ENCODE measurements around the gene PATE1. TPM values are rescaled to one million over a fixed set of nuclear protein-coding genes. Genes with fewer than 3 reads are reported as not detected.

The PATE1 gene
- total and polyA plus RNA-seq, 2 donors, result 0.05 to 0.52 TPM

DNA sequence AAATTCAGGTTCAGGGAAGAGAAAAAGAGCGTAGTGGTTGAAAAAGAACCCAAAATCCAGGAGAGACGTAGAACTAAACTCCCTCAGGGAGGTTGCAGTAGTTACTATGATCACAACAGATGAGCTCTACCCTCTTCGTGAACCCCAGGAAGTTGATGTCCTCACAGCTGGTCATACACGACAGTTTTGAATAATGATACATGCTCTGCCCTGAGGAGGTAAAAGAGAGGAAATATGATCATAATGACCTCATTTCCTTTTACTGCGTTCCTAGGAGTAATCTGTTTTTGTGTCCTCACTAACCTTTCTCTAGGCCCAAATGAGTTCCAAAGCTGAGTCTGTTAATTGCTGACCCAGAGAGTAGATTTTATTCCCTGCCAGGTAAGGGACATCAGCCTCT, 31.2 kb downstream of the PATE1 start:
- H3K27me3 ChIP-seq (ENCODE audit: control insufficient read depth in 2 of 2, insufficient read depth in 1 of 2, low read length in 1 of 2), result no peaks in the 10 kb centered on the region
- 55% methylated on average over 5 of the region's 5 CpGs for WGBS
- no peak for DNase-seq (ENCODE audit: low read depth in 6 of 9, low spot score in 9 of 9)

DNA sequence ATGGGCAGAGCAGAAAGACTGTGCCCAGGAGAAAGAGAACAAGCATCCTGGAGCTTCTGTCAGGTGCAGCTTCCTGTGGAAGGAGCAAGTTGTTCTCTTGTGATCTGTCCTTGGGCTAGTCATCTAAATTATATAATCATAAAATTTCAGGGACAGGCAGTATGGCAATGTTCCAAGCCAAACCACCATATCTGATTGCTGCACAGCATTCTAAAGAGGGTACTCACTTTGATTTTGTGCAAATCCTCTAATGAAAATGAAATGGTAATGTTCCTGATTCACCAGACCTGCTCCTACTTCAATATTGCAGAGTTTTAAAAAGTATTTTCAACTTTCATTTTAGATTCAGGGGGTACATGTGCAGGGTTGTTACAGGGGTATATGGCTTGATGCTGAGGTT, 32.6 kb downstream of the PATE1 start, which contains the start of gene PATE2:
Gene PATE2 (minus strand): TSS at position 101 of the 400 bp plus-strand sequence. CDS start 55 bp downstream, at position 46.
- no peak for DNase-seq (ENCODE audit: low read depth in 6 of 9, low spot score in 9 of 9)
- H3K36me3 ChIP-seq (ENCODE audit: control insufficient read depth in 2 of 2, insufficient read depth in 2 of 2, low read length in 1 of 2), result no peaks in the 10 kb centered on the region

More for the DNA sequence above, 31.2 kb downstream of the PATE1 start:
- Histone ChIP-seq H3K4me1 (ENCODE audit: control insufficient read depth in 2 of 2, insufficient read depth in 2 of 2, low read length in 2 of 2) (no peaks in the 10 kb centered on the region), H3K4me3 (ENCODE audit: low read length in 2 of 2) (no peak overlapping the region), H3K9me3 (ENCODE audit: control insufficient read depth in 2 of 2, insufficient read depth in 1 of 2, low read length in 1 of 2) (no peaks in the 10 kb centered on the region), H3K27ac (ENCODE audit: low read depth in 1 of 2, low read length in 1 of 2) (no peak overlapping the region), H3K36me3 (ENCODE audit: control insufficient read depth in 2 of 2, insufficient read depth in 2 of 2, low read length in 1 of 2) (no peaks in the 10 kb centered on the region)

DNA sequence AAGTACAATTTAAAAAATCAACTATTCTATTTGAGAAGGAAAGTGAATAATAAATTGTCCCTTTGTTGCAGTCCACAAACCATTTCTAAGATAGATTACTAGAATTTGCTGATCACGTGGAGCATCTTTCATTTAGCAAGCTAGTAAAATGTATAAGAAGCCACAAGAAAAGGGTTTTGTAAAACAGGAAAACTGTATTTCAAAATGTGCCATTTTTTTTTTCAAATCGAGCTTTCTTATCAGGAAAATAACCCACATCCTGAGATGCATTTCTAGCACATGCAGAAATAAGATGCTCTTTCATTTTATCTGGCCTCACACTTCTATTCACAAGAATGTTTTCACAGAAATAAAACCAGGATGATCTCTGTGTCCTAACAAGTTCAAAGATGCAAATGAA, 38.6 kb downstream of the PATE1 start:
- Histone ChIP-seq H3K4me1 (ENCODE audit: control insufficient read depth in 2 of 2, insufficient read depth in 2 of 2, low read length in 2 of 2) (no peaks in the 10 kb centered on the region), H3K9me3 (ENCODE audit: control insufficient read depth in 2 of 2, insufficient read depth in 1 of 2, low read length in 1 of 2) (no peaks in the 10 kb centered on the region), H3K27me3 (ENCODE audit: control insufficient read depth in 2 of 2, insufficient read depth in 1 of 2, low read length in 1 of 2) (no peaks in the 10 kb centered on the region), H3K36me3 (ENCODE audit: control insufficient read depth in 2 of 2, insufficient read depth in 2 of 2, low read length in 1 of 2) (no peaks in the 10 kb centered on the region), H3K27ac (ENCODE audit: low read depth in 1 of 2, low read length in 1 of 2) (no peak overlapping the region), H3K4me3 (ENCODE audit: low read length in 2 of 2) (no peak overlapping the region)
- whole genome bisulfite sequencing, result 47% methylated on average over 2 of the region's 2 CpGs
- no peak for DNase-seq (ENCODE audit: low read depth in 6 of 9, low spot score in 9 of 9)

More for the DNA sequence above, 32.6 kb downstream of the PATE1 start, which contains the start of gene PATE2:
- no peaks in the 10 kb centered on the region for H3K27me3 ChIP-seq (ENCODE audit: control insufficient read depth in 2 of 2, insufficient read depth in 1 of 2, low read length in 1 of 2)
- H3K9me3 ChIP-seq (ENCODE audit: control insufficient read depth in 2 of 2, insufficient read depth in 1 of 2, low read length in 1 of 2), result no peaks in the 10 kb centered on the region
- no peaks in the 10 kb centered on the region for H3K4me1 ChIP-seq (ENCODE audit: control insufficient read depth in 2 of 2, insufficient read depth in 2 of 2, low read length in 2 of 2)
- no peak within 1 kb of the TSS for H3K4me3 ChIP-seq (ENCODE audit: low read length in 2 of 2)
- H3K27ac ChIP-seq (ENCODE audit: low read depth in 1 of 2, low read length in 1 of 2), result no peak within 1 kb of the TSS

DNA sequence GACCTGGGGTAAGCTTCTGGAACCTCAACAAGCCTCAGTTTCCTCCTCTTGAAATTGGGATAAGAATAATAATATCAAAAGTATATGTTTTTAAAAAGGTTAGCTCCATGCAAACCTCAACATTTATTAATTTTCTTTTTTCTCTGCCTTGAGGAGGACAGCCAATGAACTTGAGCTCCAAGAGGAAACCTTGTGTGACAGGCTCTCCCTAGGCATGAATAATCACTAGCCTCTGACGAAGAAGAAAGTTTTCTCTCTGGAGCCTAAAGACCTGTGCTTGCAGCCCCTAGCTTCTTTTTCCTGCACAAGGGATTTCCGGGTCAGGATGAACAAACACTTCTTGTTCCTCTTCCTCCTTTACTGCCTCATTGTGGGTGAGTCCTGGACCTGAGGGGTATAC, 41.7 kb downstream of the PATE1 start, which contains the start of gene PATE3:
Gene PATE3 (plus strand): TSS at position 301 of the 400 bp plus-strand sequence. CDS start 25 bp downstream, at position 326.
- Histone ChIP-seq H3K36me3 (ENCODE audit: control insufficient read depth in 2 of 2, insufficient read depth in 2 of 2, low read length in 1 of 2) (no peaks in the 10 kb centered on the region), H3K27me3 (ENCODE audit: control insufficient read depth in 2 of 2, insufficient read depth in 1 of 2, low read length in 1 of 2) (no peaks in the 10 kb centered on the region), H3K4me1 (ENCODE audit: control insufficient read depth in 2 of 2, insufficient read depth in 2 of 2, low read length in 2 of 2) (no peaks in the 10 kb centered on the region), H3K4me3 (ENCODE audit: low read length in 2 of 2) (no peak within 1 kb of the TSS), H3K9me3 (ENCODE audit: control insufficient read depth in 2 of 2, insufficient read depth in 1 of 2, low read length in 1 of 2) (no peaks in the 10 kb centered on the region), H3K27ac (ENCODE audit: low read depth in 1 of 2, low read length in 1 of 2) (no peak within 1 kb of the TSS)
- WGBS, result 23% methylated on average over 2 of the region's 2 CpGs
- no peak for DNase-seq (ENCODE audit: low read depth in 6 of 9, low spot score in 9 of 9)

DNA sequence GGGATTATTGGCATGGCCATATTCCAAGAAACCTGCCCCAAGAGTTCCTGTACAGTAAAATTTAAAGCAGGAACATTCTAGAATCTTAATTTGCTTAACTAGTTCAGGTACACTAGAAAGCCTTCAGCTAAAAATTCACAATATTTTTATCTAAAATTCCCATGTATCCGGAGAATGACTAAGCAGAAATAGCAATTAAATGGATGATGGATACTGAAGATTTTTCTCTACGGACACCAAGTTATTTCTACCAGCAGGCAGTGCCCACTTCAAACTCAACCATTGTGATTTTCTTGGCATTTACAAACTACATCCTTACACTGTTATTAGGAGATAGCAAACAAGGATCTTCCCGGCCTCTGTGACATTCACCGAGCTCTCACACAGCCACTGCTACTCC, 44.7 kb downstream of the PATE1 start:
- Histone ChIP-seq H3K27me3 (ENCODE audit: control insufficient read depth in 2 of 2, insufficient read depth in 1 of 2, low read length in 1 of 2) (no peaks in the 10 kb centered on the region), H3K9me3 (ENCODE audit: control insufficient read depth in 2 of 2, insufficient read depth in 1 of 2, low read length in 1 of 2) (no peaks in the 10 kb centered on the region), H3K4me1 (ENCODE audit: control insufficient read depth in 2 of 2, insufficient read depth in 2 of 2, low read length in 2 of 2) (no peaks in the 10 kb centered on the region), H3K27ac (ENCODE audit: low read depth in 1 of 2, low read length in 1 of 2) (no peak overlapping the region), H3K4me3 (ENCODE audit: low read length in 2 of 2) (no peak overlapping the region), H3K36me3 (ENCODE audit: control insufficient read depth in 2 of 2, insufficient read depth in 2 of 2, low read length in 1 of 2) (no peaks in the 10 kb centered on the region)
- 97% methylated on average over 4 of the region's 4 CpGs for whole genome bisulfite sequencing
- no peak for DNase-seq (ENCODE audit: low read depth in 6 of 9, low spot score in 9 of 9)

DNA sequence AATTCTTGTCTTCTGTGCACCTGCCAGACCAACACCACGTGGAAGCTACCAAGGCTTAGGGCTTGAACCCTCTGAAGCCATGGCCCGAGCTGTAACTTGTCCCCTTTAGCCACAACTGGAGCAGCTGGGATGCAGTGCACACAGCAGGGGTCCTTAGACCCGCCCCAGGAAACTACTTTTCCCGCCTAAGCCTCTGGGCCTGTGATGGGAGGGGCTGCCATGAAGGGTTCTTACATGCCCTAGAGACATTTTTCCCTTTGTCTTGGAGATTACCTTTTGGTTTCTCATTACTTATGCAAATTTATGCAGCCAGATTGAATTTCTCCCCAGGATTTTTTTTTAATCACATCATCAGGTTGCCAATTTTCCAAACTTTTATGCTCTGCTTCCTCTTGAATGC, 51.6 kb downstream of the PATE1 start:
- Histone ChIP-seq H3K27ac (ENCODE audit: low read depth in 1 of 2, low read length in 1 of 2) (no peak overlapping the region), H3K4me3 (ENCODE audit: low read length in 2 of 2) (no peak overlapping the region), H3K36me3 (ENCODE audit: control insufficient read depth in 2 of 2, insufficient read depth in 2 of 2, low read length in 1 of 2) (no peaks in the 10 kb centered on the region), H3K9me3 (ENCODE audit: control insufficient read depth in 2 of 2, insufficient read depth in 1 of 2, low read length in 1 of 2) (no peaks in the 10 kb centered on the region), H3K4me1 (ENCODE audit: control insufficient read depth in 2 of 2, insufficient read depth in 2 of 2, low read length in 2 of 2) (no peaks in the 10 kb centered on the region), H3K27me3 (ENCODE audit: control insufficient read depth in 2 of 2, insufficient read depth in 1 of 2, low read length in 1 of 2) (no peaks in the 10 kb centered on the region)
- 58% methylated on average over 4 of the region's 4 CpGs for WGBS
- no peak for DNase-seq (ENCODE audit: low read depth in 6 of 9, low spot score in 9 of 9)

Other genes with a start within 250 kb of the PATE1 start
- gene EI24, start 176.8 kb upstream of the PATE1 start, total RNA-seq, result 34.7 TPM
- 33.0 TPM for gene EI24, start 176.8 kb upstream of the PATE1 start, polyA plus RNA-seq
- 47.1 TPM for gene STT3A, start 153.4 kb upstream of the PATE1 start, total RNA-seq
- gene STT3A, start 153.4 kb upstream of the PATE1 start, polyA plus RNA-seq, result 37.7 TPM
- 35.5 TPM for gene CHEK1, start 121.1 kb upstream of the PATE1 start, total RNA-seq
- 3.8 TPM for gene CHEK1, start 121.1 kb upstream of the PATE1 start, polyA plus RNA-seq
- gene ACRV1, start 65.4 kb upstream of the PATE1 start, total RNA-seq, result not detected
- 0.09 TPM for gene ACRV1, start 65.4 kb upstream of the PATE1 start, polyA plus RNA-seq
- gene PATE2, start 32.5 kb downstream of the PATE1 start, total RNA-seq, result 0.09 TPM
- 0.02 TPM for gene PATE2, start 32.5 kb downstream of the PATE1 start, polyA plus RNA-seq
- gene PATE3, start 41.8 kb downstream of the PATE1 start, total RNA-seq, result not detected
- gene PATE3, start 41.8 kb downstream of the PATE1 start, polyA plus RNA-seq, result not detected
- gene PATE4, start 87.0 kb downstream of the PATE1 start, total RNA-seq, result not detected
- gene PATE4, start 87.0 kb downstream of the PATE1 start, polyA plus RNA-seq, result 0.11 TPM
- gene HYLS1, start 141.4 kb downstream of the PATE1 start, total RNA-seq, result 9.0 TPM
- 3.6 TPM for gene HYLS1, start 141.4 kb downstream of the PATE1 start, polyA plus RNA-seq
- 14.4 TPM for gene PUS3, start 156.9 kb downstream of the PATE1 start, total RNA-seq
- 17.2 TPM for gene PUS3, start 156.9 kb downstream of the PATE1 start, polyA plus RNA-seq
- 0.80 TPM for gene DDX25, start 158.2 kb downstream of the PATE1 start, total RNA-seq
- gene DDX25, start 158.2 kb downstream of the PATE1 start, polyA plus RNA-seq, result 1.1 TPM
- gene VSIG10L2, start 199.8 kb downstream of the PATE1 start, total RNA-seq, result 0.09 TPM
- gene VSIG10L2, start 199.8 kb downstream of the PATE1 start, polyA plus RNA-seq, result 0.84 TPM